ENCODE measurements around the gene PATJ. TPM values are rescaled to one million over a fixed set of nuclear protein-coding genes. Genes with fewer than 3 reads are reported as not detected.
"Not testable (repeated sequence)": the region's sequence is repeated elsewhere in the genome, so short reads cannot be mapped to it uniquely, and the experiment has no call there.

The PATJ gene
- total and polyA plus RNA-seq, 2 experiments from 2014 or later = 10.8 to 18.7 TPM

DNA sequence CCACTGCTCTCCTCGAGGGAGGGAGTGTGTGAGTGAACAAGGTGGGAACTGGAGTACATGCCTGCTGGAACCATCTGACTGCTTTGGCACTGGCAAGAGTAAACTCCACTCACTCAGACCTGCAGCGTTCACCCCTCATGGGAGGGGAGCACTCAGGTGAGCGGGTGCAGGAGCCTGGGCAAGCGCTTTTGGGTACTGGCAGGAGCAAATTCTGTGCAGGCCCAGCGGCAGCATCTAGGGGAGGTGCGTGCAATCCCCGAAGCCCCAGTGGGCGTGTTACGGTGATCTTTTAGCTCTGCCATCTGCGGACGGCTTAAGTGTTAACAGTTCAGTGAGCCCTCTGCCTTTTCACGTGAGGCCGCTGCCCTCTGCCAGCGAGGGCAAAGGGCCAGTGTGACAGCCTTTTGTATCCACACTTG, 127.4 kb downstream of the PATJ start:
- Histone ChIP-seq H3K4me3 (no peak overlapping the region), H3K4me1 (ENCODE audit: low read depth) (no peaks in the 10 kb centered on the region), H3K36me3 (no peaks in the 10 kb centered on the region), H3K27ac (no peak overlapping the region), H3K27me3 (no peaks in the 10 kb centered on the region), H3K9me3 (ENCODE audit: low read depth) (no peaks in the 10 kb centered on the region)
- DNase-seq (ENCODE audit: low read depth in 1 of 2, low spot score in 1 of 2) = no peak
- TF ChIP-seq, protein P1, sequence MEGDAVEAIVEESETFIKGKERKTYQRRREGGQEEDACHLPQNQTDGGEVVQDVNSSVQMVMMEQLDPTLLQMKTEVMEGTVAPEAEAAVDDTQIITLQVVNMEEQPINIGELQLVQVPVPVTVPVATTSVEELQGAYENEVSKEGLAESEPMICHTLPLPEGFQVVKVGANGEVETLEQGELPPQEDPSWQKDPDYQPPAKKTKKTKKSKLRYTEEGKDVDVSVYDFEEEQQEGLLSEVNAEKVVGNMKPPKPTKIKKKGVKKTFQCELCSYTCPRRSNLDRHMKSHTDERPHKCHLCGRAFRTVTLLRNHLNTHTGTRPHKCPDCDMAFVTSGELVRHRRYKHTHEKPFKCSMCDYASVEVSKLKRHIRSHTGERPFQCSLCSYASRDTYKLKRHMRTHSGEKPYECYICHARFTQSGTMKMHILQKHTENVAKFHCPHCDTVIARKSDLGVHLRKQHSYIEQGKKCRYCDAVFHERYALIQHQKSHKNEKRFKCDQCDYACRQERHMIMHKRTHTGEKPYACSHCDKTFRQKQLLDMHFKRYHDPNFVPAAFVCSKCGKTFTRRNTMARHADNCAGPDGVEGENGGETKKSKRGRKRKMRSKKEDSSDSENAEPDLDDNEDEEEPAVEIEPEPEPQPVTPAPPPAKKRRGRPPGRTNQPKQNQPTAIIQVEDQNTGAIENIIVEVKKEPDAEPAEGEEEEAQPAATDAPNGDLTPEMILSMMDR (IDR thresholded peaks at IDR 0.05; ENCODE audit: low read depth, low read length) = no peak

DNA sequence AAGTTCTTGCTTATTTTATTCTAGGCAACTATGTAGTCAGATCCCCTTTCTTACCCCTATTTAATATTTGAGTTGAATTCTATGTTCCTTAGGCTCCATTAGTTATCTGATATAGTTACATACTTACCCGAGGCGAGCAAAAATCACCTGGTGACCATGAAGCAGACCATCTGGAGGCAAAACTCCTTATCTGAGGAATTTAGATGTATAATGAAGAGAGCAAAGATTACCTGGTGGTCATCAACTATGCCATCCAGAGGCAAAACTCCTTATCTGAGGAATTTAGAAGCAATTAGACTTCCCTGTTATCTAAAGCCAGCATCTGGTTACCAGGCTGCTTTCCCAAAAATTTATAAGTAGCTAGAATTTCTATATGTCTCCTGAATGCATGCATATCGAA, 129.9 kb downstream of the PATJ start:
- H3K27ac ChIP-seq = peak overlapping the region; percentile 8
- H3K36me3 ChIP-seq = no peaks in the 10 kb centered on the region
- H3K9me3 ChIP-seq (ENCODE audit: low read depth) = no peaks in the 10 kb centered on the region
- TF ChIP-seq, protein P1 (IDR thresholded peaks at IDR 0.05; ENCODE audit: low read depth, low read length) = no peak
- no peak overlapping the region for H3K4me3 ChIP-seq
- no peaks in the 10 kb centered on the region for H3K27me3 ChIP-seq
- no peak for DNase-seq (ENCODE audit: low read depth in 1 of 2, low spot score in 1 of 2)
- H3K4me1 ChIP-seq (ENCODE audit: low read depth) = no peaks in the 10 kb centered on the region

DNA sequence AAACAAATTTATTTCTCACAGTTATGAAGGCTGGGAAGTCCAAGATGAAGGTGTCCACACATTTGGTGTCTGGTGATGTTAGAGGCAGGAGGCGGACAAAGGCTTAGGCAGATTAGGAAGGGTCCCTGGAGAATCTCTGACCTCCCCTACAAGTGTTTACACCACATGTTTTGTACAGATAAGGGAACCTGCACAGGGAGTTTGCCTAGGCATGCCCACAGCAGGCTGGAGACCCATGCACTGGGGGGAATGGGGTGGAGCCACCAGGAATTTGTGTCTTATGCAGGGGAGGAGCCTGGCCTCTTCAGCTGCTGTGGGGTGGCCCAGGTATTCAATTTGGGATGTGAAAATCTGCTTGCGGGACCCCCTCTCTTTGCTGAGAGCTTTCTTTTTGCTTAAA, 131.3 kb downstream of the PATJ start:
- Histone ChIP-seq H3K4me3 (no peak overlapping the region), H3K27me3 (no peaks in the 10 kb centered on the region), H3K4me1 (ENCODE audit: low read depth) (no peaks in the 10 kb centered on the region), H3K27ac (no peak overlapping the region), H3K9me3 (ENCODE audit: low read depth) (no peaks in the 10 kb centered on the region), H3K36me3 (no peaks in the 10 kb centered on the region)
- TF ChIP-seq, protein P1 (IDR thresholded peaks at IDR 0.05; ENCODE audit: low read depth, low read length) = no peak
- DNase-seq (ENCODE audit: low read depth in 1 of 2, low spot score in 1 of 2) = no peak

DNA sequence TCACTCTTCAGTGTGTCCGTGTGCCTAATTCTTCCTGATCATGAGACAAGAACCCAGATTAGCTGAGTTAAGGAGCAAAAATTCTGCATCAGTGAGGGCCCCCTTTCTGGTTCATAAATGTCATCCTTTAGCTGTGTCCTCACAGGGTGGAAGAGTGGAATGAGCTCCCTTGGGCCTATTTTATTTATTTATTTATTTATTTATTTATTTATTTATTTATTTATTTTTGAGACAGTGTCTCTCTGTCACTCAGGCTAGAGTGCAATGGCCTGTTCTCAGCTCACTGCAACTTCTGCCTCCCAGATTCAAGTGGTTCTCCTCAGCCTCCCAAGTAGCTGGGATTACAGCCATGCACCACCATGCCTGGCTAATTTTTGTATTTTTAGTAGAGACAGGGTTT, 131.7 kb downstream of the PATJ start:
- Histone ChIP-seq H3K36me3 (no peaks in the 10 kb centered on the region), H3K9me3 (ENCODE audit: low read depth) (no peaks in the 10 kb centered on the region), H3K4me1 (ENCODE audit: low read depth) (no peaks in the 10 kb centered on the region), H3K27me3 (no peaks in the 10 kb centered on the region), H3K27ac (no peak overlapping the region), H3K4me3 (no peak overlapping the region)
- TF ChIP-seq, protein P1 (IDR thresholded peaks at IDR 0.05; ENCODE audit: low read depth, low read length) = no peak
- DNase-seq (ENCODE audit: low read depth in 1 of 2, low spot score in 1 of 2) = no peak

DNA sequence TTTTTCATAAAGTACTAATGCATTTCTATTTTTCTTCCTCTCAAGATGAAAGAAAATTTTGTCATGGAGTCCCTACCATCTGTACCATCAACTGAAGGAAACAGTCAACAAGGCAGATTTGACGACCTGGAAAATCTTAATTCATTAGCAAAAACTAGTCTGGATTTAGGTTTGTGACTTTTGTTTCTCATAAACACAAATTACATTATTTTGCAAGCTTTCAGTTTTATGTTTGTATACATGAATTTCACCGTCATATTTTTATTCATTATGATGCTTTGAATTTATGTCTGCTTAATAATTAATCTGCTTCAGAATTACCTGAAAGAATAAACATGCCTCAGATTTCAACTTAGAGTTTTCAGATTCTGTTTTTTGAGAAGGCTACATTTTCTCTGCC, 132.9 kb downstream of the PATJ start:
- TF ChIP-seq, protein P1 (IDR thresholded peaks at IDR 0.05; ENCODE audit: low read depth, low read length) = no peak
- H3K36me3 ChIP-seq = no peaks in the 10 kb centered on the region
- DNase-seq (ENCODE audit: low read depth in 1 of 2, low spot score in 1 of 2) = no peak
- no peak overlapping the region for H3K4me3 ChIP-seq
- peaks cover 3% of the 10 kb centered on the region for H3K4me1 ChIP-seq (ENCODE audit: low read depth)
- no peaks in the 10 kb centered on the region for H3K9me3 ChIP-seq (ENCODE audit: low read depth)
- no peak overlapping the region for H3K27ac ChIP-seq
- H3K27me3 ChIP-seq = no peaks in the 10 kb centered on the region

DNA sequence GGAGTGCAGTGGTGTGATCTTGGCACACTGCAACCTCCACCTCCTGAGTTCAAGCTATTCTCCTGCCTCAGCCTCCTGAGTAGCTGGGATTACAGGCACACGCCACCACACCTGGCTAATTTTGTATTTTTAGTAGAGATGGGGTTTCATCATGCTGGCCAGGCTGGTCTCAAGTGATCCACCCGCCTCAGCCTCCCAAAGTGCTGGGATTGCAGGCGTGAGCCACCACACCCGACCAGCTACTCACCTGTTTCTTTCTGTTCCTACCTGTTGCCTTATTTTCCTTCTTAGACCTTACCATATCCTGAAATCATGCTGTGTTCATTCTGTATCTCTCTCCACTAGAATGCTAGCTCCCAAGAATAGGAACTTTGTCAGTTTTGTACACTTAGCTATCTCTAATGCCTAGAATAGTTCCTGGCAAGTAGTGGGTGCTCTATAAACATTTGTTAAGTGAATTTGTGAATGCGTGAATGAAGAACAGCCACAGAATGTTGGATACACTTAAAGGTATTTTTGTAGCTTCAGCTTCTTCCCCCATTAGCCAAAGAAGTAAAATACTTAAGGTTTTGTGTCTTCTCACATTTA, 137.7 kb downstream of the PATJ start:
- H3K4me3 ChIP-seq; H3K27me3 ChIP-seq; H3K36me3 ChIP-seq; H3K9me3 ChIP-seq (ENCODE audit: low read depth); H3K4me1 ChIP-seq (ENCODE audit: low read depth): not testable (repeated sequence)
- DNase-seq (ENCODE audit: low read depth in 1 of 2, low spot score in 1 of 2) = peak in 1 of 2 donors; percentile 5
- peak overlapping the region; percentile 65 for H3K27ac ChIP-seq
